Body of pancreas (tissue), 4 donors: ENCODE results near the gene SRP14. TPM values are rescaled to one million over a fixed set of nuclear protein-coding genes. Genes with fewer than 3 reads are reported as not detected.

ENCODE experiments used
- ATAC-seq: fragments of 150-250 bp; one replicate; pipeline ENCODE4 v1.9.1; 2016
- DNase-seq, 4 donors: peaks; one replicate each; pipeline ENCODE4 v3.0.0-alpha.2; 2019
- H3K27ac ChIP-seq, 4 donors: fragments of 200-600 bp; sonication (generic); 1 replicate in 3 of 4; 2 replicates in 1 of 4; pipeline versions ENCODE4 v1.5.1 to v1.6.1; 2016 to 2019; ENCODE audit warnings: mild to moderate bottlenecking in 1 of 4, mixed read lengths in 1 of 4, moderate library complexity in 1 of 4
- H3K27me3 ChIP-seq, 2 donors: fragments of 200-600 bp; sonication (generic); one replicate each; pipeline ENCODE4 v1.6.0; 2016; ENCODE audit warnings: mild to moderate bottlenecking in 1 of 2
- H3K36me3 ChIP-seq, 2 donors: fragments of 200-600 bp; sonication (generic); replicated peaks in 1 of 2; 2 replicates each; pipeline ENCODE4 v1.5.1; 2016; ENCODE audit warnings: low read depth in 2 of 2; ENCODE audit not compliant: insufficient read depth in 1 of 2
- H3K4me1 ChIP-seq: fragments of 200-600 bp; sonication (generic); one replicate; pipeline ENCODE4 v1.6.0; 2016
- H3K4me3 ChIP-seq, 2 donors: fragments of 200-600 bp; sonication (generic); 1 replicate in 1 of 2; 2 replicates in 1 of 2; pipeline ENCODE4 v1.5.1; 2016 to 2019
- H3K9me3 ChIP-seq, 3 donors: fragments of 200-600 bp; sonication (generic); 1 replicate in 2 of 3; 2 replicates in 1 of 3; pipeline ENCODE4 v1.5.1; 2016
- CTCF ChIP-seq, 7 experiments: fragments of 450-650 bp in 4 of 7; fragments of 200-600 bp in 3 of 7; sonication (generic) in 3 of 7; IDR thresholded peaks; one replicate each; pipeline ENCODE4 v1.5.1; 2016 to 2019; ENCODE audit warnings: antibody characterized with exemption in 7 of 7
- POLR2A ChIP-seq, 3 donors: fragments of 450-650 bp; IDR thresholded peaks; one replicate each; pipeline ENCODE4 v1.6.1; 2016; ENCODE audit warnings: antibody characterized with exemption in 3 of 3, mild to moderate bottlenecking in 2 of 3
- WGBS, 2 donors: methylation state at CpG; one replicate each; pipeline ENCODE4 v1.1.5; 2017; 5-methylcytosine and 5-hydroxymethylcytosine counted together
- intact Hi-C: fragments of 100-400 bp; cut with DNase I; formaldehyde crosslinking; loops from one replicate; pipeline ENCODE4 v1.15.1; 2023
- total RNA-seq, 2 donors: library from RNA; depleted of rRNA; stranded (reverse); fragments of >200 nt; gene quantifications; one replicate each; pipeline ENCODE4 v1.1.0, GENCODE V29; 2016

SRP14 gene
- total RNA-seq, 2 donors from 2014 or later, result 122 to 209 TPM

- ATAC-seq (no peak), DNase-seq (peak in 1 of 4 donors; percentile 11)
- Histone ChIP-seq H3K27ac (no peak overlapping the region), H3K4me1 (peaks cover 28% of the 10 kb centered on the region), H3K9me3 (no peaks in the 10 kb centered on the region), H3K27me3 (no peaks in the 10 kb centered on the region), H3K36me3 (no peaks in the 10 kb centered on the region), H3K4me3 (no peak overlapping the region)
- 72 to 85% methylated on average over 3 of the region's 3 CpGs for WGBS, 2 donors
- TF ChIP-seq CTCF (IDR thresholded peaks at IDR 0.05) (no peak), POLR2A (IDR thresholded peaks at IDR 0.05) (no peak)
- intact Hi-C loops, result no loop called here
Observed at GRCh38 chr15:40058476-40059140, 19.6 kb upstream of the SRP14 start.

DNA sequence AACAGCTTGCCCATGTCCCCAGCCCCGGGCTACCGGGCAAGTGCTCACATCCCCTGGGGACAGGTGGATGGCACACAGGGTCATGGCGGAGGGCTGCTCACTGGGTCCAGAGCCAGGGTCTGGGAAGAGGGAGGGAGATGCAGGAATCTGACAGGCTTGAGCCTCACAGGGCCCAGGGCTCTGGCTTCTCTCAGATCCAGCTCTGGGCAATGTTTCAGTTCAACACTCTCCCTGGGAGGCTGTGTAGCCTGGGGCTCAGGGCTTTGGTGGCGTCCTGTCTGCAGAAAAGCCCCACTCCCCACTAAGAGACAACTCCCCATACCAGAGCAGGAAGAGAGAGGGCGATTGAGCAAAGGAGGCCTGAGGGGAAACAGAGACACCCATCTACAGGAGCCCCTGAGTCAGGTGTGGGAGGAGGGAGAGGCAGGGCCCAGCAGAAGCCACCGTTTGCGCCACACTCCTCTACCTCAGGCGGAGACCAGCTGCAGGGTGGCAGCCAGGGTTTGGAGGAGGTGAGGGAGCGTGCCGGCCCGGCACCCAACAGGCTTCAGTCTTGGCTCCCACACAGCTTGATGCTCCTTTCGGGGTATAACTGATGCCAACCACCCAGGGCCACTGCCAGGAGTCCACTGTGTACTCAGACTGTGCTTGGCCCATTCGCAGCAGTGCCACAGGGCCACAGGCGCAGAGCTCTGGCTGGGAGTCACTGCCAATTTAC is 16.8 kb upstream of the SRP14 start:
- H3K4me1 ChIP-seq, result peaks cover 28% of the 10 kb centered on the region
- no peak overlapping the region for H3K4me3 ChIP-seq
- no peaks in the 10 kb centered on the region for H3K27me3 ChIP-seq
- TF ChIP-seq CTCF (IDR thresholded peaks at IDR 0.05), result no peak
- no peak for TF ChIP-seq POLR2A (IDR thresholded peaks at IDR 0.05)
- WGBS, 2 donors, result 34 to 56% methylated on average over 4 to 14 of the region's 14 CpGs
- no peaks in the 10 kb centered on the region for H3K36me3 ChIP-seq
- ATAC-seq (peak; percentile 56), DNase-seq (peak; percentile 69 to 87 (median 81))
- H3K9me3 ChIP-seq, result no peaks in the 10 kb centered on the region
- intact Hi-C loops, result no loop called here
- peak overlapping the region; percentile 61 to 81 (median 80) for H3K27ac ChIP-seq

- peak; percentile 84 for ATAC-seq
- intact Hi-C loops, result no loop called here
- Histone ChIP-seq H3K27ac (peak overlapping the region; percentile 61 to 81 (median 80)), H3K36me3 (no peaks in the 10 kb centered on the region), H3K27me3 (no peaks in the 10 kb centered on the region), H3K9me3 (no peaks in the 10 kb centered on the region), H3K4me1 (peaks cover 28% of the 10 kb centered on the region), H3K4me3 (no peak overlapping the region)
- peak; percentile 83 to 93 (median 88) for DNase-seq
- TF ChIP-seq CTCF (IDR thresholded peaks at IDR 0.05) (peak in 2 of 7 experiments; percentile 13 to 15), POLR2A (IDR thresholded peaks at IDR 0.05) (peak in 2 of 3 donors; percentile 9 to 26)
- WGBS, 2 donors, result 18 to 20% methylated on average over 2 to 6 of the region's 6 CpGs
Observed at GRCh38 chr15:40054855-40055575, 16.0 kb upstream of the SRP14 start.

- Histone ChIP-seq H3K36me3 (no peaks in the 10 kb centered on the region), H3K4me1 (peaks cover 28% of the 10 kb centered on the region), H3K9me3 (no peaks in the 10 kb centered on the region), H3K27me3 (no peaks in the 10 kb centered on the region), H3K27ac (peak overlapping the region; percentile 61 to 81 (median 80)), H3K4me3 (no peak overlapping the region)
- TF ChIP-seq CTCF (IDR thresholded peaks at IDR 0.05) (no peak), POLR2A (IDR thresholded peaks at IDR 0.05) (no peak)
- no peak for ATAC-seq
- WGBS, 2 donors, result 80% methylated on average over 3 of the region's 3 CpGs; no CpG with 5 or more reads in 1 of the 2 donors
- DNase-seq, result no peak
- intact Hi-C loops, result no loop called here
Observed at GRCh38 chr15:40054605-40054854, 15.5 kb upstream of the SRP14 start.
